Measurements from ENCODE around the gene ITGA11.

The ITGA11 gene

GRCh38 chr15:68309024-68309423, 122.9 kb downstream of the ITGA11 start:
- no peak for DNase-seq

- peak; percentile 18 for DNase-seq
These were observed 124.6 kb downstream of the ITGA11 start for GRCh38 chr15:68307131-68307928.

GRCh38 chr15:68305420-68305871, 126.5 kb downstream of the ITGA11 start:
- DNase-seq = peak; percentile 13

GRCh38 chr15:68304589-68305337, 127.2 kb downstream of the ITGA11 start:
- DNase-seq = peak; percentile 16

GRCh38 chr15:68303560-68304436, 128.2 kb downstream of the ITGA11 start:
- DNase-seq = peak; percentile 14

GRCh38 chr15:68303134-68303533, 128.8 kb downstream of the ITGA11 start:
- peak; percentile 1 for DNase-seq

GRCh38 chr15:68302729-68303128, 129.2 kb downstream of the ITGA11 start:
- DNase-seq = peak; percentile 14

GRCh38 chr15:68301301-68301700, 130.7 kb downstream of the ITGA11 start:
- peak; percentile 12 for DNase-seq

- DNase-seq = peak; percentile 6
These were observed 131.6 kb downstream of the ITGA11 start for GRCh38 chr15:68300115-68300940.

GRCh38 chr15:68299436-68299835, 132.5 kb downstream of the ITGA11 start:
- peak; percentile 21 for DNase-seq

- DNase-seq = peak; percentile 30
These were observed 133.0 kb downstream of the ITGA11 start for GRCh38 chr15:68298882-68299381.

- DNase-seq = no peak
These were observed 133.6 kb downstream of the ITGA11 start for GRCh38 chr15:68298336-68298735.

GRCh38 chr15:68295014-68295805, 136.8 kb downstream of the ITGA11 start:
- no peak for DNase-seq

- DNase-seq = no peak
These were observed 139.0 kb downstream of the ITGA11 start for GRCh38 chr15:68292967-68293366.

- no peak for DNase-seq
These were observed 139.7 kb downstream of the ITGA11 start for GRCh38 chr15:68292157-68292781.

GRCh38 chr15:68290715-68291114, 141.2 kb downstream of the ITGA11 start:
- DNase-seq = no peak

GRCh38 chr15:68289621-68290352, 142.2 kb downstream of the ITGA11 start:
- DNase-seq = no peak

GRCh38 chr15:68289057-68289456, 142.9 kb downstream of the ITGA11 start:
- DNase-seq = no peak

- no peak for DNase-seq
These were observed 145.7 kb downstream of the ITGA11 start for GRCh38 chr15:68286256-68286655.

All from activated CD4-positive, CD25-positive, alpha-beta regulatory T cell treated with anti-CD3 and anti-CD28 coated beads, Interleukin-2, amount 50 U/mL, for 72 hours (primary cell).